NB4 (cell line): ENCODE results near the gene EIF4G3.
A peak's percentile ranks its signal among the peaks of the same experiment; 100 is the strongest.

Experiments used
- DNase-seq: peaks from one replicate; pipeline ENCODE4 v3.0.0; 2010; ENCODE audit warnings: low read depth
- H3K4me3 ChIP-seq: one replicate; pipeline ENCODE4 v1.5.1; 2011; ENCODE audit warnings: mild to moderate bottlenecking, low read depth, low read length, moderate library complexity
- MYC ChIP-seq: IDR thresholded peaks from 2 replicates; pipeline ENCODE4 v1.6.1; 2011; ENCODE audit warnings: low read depth, low read length
- POLR2A ChIP-seq: IDR thresholded peaks from 2 replicates; pipeline ENCODE4 v1.6.1; 2011; ENCODE audit warnings: mild to moderate bottlenecking; ENCODE audit not compliant: insufficient read length; ENCODE audit errors: extremely low read depth
- TF ChIP-seq, protein P1 (sequence below): IDR thresholded peaks from 2 replicates; pipeline ENCODE4 v1.6.1; 2011; ENCODE audit warnings: low read depth, low read length
- TF ChIP-seq, protein P2 (sequence below): IDR thresholded peaks from one replicate; pipeline ENCODE4 v1.5.1; 2012; ENCODE audit warnings: low read depth, low read length

The EIF4G3 gene

DNA sequence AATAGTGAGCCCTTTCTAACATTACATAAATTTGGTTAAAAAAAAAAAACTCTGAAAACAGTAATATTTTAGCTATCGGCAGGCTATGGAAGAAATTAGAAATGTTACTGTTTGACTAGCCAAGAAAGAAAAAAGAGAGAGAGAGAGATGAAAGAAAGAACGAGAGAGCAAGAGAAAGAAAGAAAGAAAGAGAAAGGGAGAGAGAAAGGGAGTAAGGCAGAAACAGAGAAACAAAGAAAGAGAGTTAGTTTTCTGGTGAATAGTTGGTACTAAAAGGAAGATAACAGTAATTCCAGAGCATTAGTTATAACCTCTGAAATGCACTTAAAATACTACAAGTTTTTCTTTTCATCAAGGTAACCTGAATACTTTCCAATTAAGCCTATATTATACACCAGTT is 229.3 kb downstream of the EIF4G3 start:
- TF ChIP-seq MYC: no peak
- TF ChIP-seq POLR2A: no peak
- TF ChIP-seq, protein P1, sequence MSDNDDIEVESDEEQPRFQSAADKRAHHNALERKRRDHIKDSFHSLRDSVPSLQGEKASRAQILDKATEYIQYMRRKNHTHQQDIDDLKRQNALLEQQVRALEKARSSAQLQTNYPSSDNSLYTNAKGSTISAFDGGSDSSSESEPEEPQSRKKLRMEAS: no peak
- TF ChIP-seq, protein P2, sequence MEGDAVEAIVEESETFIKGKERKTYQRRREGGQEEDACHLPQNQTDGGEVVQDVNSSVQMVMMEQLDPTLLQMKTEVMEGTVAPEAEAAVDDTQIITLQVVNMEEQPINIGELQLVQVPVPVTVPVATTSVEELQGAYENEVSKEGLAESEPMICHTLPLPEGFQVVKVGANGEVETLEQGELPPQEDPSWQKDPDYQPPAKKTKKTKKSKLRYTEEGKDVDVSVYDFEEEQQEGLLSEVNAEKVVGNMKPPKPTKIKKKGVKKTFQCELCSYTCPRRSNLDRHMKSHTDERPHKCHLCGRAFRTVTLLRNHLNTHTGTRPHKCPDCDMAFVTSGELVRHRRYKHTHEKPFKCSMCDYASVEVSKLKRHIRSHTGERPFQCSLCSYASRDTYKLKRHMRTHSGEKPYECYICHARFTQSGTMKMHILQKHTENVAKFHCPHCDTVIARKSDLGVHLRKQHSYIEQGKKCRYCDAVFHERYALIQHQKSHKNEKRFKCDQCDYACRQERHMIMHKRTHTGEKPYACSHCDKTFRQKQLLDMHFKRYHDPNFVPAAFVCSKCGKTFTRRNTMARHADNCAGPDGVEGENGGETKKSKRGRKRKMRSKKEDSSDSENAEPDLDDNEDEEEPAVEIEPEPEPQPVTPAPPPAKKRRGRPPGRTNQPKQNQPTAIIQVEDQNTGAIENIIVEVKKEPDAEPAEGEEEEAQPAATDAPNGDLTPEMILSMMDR: no peak

DNA sequence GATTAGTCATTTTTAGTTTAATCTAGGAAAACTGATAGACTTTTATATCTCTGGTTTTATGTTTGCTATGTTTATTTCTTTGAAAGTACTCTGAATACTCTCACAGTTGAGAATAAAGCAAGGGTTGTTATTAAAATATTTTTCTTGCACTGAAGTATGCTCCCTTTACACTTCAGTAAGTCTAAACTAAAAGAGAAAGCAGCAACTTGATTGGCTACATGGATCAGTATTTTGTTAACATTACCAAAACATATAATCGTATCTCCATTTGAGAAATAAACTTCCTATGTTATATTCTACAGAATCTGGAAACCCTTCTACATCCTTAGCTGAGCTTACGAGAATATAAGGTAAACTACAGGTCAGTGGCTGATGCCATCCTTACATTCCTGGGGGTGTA is 240.1 kb downstream of the EIF4G3 start:
- DNase-seq: no peak
- no peak for TF ChIP-seq POLR2A
- TF ChIP-seq, protein P1: no peak
- TF ChIP-seq MYC: no peak
- TF ChIP-seq, protein P2: no peak
- no peak overlapping the region for H3K4me3 ChIP-seq

More for the DNA sequence above, 229.3 kb downstream of the EIF4G3 start:
- no peak overlapping the region for H3K4me3 ChIP-seq
- DNase-seq: no peak

DNA sequence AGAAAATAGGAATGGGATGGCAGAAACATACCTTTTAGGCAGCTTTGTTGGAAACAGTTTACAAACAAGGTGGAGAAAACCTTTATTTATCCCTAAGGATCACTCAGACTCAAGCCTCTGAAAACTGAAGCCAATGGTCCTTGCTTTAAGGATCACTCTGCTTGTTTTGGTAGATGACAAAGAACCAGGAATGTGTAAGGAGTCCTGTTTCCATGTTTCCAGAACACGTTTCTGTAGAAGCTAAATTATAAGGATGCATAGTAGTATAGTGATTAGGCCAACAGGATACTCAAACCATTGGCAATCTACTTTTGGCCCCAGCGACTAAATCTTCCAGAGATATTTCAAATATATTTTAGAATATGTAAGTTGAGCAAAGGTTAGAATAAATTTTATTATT is 240.5 kb downstream of the EIF4G3 start:
- TF ChIP-seq, protein P2: no peak
- TF ChIP-seq, protein P1: no peak
- no peak for TF ChIP-seq POLR2A
- no peak overlapping the region for H3K4me3 ChIP-seq
- no peak for DNase-seq

DNA sequence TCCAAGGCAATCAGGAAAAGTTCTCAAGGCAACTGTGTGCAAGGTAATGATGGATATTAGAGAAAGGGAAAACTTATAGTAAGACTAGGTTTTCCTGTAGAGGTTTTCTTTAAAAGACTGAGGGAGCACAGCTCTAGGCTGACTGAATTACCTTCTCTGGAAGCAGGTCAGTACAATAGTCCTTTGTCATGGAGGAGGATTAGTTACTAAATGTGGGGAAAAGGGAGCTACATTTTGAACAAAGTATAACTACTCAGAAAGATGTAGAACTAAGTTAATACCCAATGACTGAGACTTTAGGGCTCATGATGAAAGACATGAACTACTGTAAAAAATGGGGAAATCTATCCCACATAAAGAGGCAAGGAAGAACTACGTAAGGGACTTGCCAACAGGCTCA is 241.0 kb downstream of the EIF4G3 start:
- no peak for TF ChIP-seq POLR2A
- no peak for TF ChIP-seq MYC
- TF ChIP-seq, protein P1: no peak
- TF ChIP-seq, protein P2: no peak
- DNase-seq: no peak
- no peak overlapping the region for H3K4me3 ChIP-seq

DNA sequence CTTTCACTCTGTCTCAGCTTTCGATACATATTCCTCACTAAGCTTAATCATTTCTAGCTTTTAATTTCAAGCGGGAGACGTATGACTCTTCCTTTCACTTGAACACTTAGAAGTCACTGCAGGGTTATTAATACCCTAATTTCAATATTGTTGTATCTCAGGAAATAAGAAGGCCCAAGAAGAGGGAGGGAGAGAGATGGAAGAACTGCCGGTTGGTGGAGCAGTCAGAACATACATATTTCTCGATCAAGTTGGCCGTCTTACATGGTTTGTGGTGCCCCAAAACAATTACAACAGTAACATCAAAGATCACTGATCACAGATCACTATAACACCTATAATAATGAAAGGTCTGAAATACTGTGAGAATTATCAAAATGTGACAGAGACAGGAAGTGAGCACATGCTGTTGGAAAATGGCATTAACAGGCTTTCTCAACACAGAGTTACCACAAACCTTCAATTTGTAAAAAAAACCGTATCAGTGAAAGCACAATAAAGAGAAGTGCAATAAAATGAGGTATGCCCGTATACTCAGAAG is 244.2 kb downstream of the EIF4G3 start:
- H3K4me3 ChIP-seq: no peak overlapping the region
- DNase-seq: peak; percentile 33
- TF ChIP-seq, protein P1: no peak
- peak; percentile 47 for TF ChIP-seq MYC

DNA sequence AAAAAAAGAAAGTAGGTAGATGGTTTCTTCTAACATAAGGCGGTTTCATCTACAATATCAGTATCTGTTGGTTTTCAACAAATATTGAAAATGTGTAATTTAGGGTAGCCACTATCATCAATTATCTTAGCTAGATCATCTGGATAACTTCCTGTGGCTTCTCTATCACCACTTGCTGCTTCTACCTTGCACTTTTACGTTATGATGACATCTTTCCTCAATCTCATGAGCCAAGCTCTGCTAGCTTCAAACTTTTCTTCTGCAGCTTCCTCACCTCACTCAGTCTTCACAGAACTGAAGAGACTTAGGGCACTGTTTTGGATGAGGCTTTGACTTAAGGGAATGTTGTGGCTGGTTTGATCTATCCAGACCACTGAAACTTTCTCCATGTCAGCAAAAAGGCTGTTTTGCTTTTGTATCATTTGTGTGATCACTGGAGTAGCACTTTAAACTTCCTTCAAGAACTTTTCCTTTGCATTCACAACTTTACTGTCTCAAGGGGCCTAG is 244.7 kb downstream of the EIF4G3 start:
- H3K4me3 ChIP-seq: no peak overlapping the region
- TF ChIP-seq, protein P1: no peak
- TF ChIP-seq POLR2A: no peak
- TF ChIP-seq MYC: no peak
- TF ChIP-seq, protein P2: no peak
- no peak for DNase-seq
